C4-2B (cell line): Measurements from ENCODE around the gene SLC22A13.

Experiments
- ZFX ChIP-seq: fragments of 450-650 bp; IDR thresholded peaks from 2 replicates; pipeline ENCODE4 v1.6.1; 2017
- TF ChIP-seq, protein P1 (sequence below): fragments of 450-650 bp; conservative IDR thresholded peaks from 2 replicates; pipeline ENCODE4 v1.5.1; 2017; ENCODE audit warnings: mild to moderate bottlenecking

GRCh38 chr3:38312356-38312755 is 46.7 kb downstream of the SLC22A13 start:
- TF ChIP-seq, protein P1, sequence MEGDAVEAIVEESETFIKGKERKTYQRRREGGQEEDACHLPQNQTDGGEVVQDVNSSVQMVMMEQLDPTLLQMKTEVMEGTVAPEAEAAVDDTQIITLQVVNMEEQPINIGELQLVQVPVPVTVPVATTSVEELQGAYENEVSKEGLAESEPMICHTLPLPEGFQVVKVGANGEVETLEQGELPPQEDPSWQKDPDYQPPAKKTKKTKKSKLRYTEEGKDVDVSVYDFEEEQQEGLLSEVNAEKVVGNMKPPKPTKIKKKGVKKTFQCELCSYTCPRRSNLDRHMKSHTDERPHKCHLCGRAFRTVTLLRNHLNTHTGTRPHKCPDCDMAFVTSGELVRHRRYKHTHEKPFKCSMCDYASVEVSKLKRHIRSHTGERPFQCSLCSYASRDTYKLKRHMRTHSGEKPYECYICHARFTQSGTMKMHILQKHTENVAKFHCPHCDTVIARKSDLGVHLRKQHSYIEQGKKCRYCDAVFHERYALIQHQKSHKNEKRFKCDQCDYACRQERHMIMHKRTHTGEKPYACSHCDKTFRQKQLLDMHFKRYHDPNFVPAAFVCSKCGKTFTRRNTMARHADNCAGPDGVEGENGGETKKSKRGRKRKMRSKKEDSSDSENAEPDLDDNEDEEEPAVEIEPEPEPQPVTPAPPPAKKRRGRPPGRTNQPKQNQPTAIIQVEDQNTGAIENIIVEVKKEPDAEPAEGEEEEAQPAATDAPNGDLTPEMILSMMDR, result no peak
- TF ChIP-seq ZFX, result no peak
